SU-DHL-6 (cell line): ENCODE measurements around the gene MITF.

Experiments
- H2AFZ ChIP-seq: fragments of 200-600 bp; sonication (generic); 2 replicates; pipeline ENCODE4 v1.6.1; 2014; ENCODE audit warnings: low read depth, mild to moderate bottlenecking, moderate library complexity, mixed read lengths, antibody characterized with exemption, low read length; ENCODE audit not compliant: severe bottlenecking
- H3F3A ChIP-seq: fragments of 200-600 bp; shearing (Covaris generic); 2 replicates; pipeline ENCODE4 v1.6.0; 2016; ENCODE audit warnings: antibody characterized with exemption, mild to moderate bottlenecking; ENCODE audit not compliant: insufficient read depth
- H3K27ac ChIP-seq: fragments of 200-600 bp; sonication (generic); 2 replicates; pipeline ENCODE4 v1.5.1; 2016; ENCODE audit warnings: low read depth, mild to moderate bottlenecking, low read length, moderate library complexity, mixed read lengths
- H3K27me3 ChIP-seq: fragments of 200-600 bp; sonication (generic), shearing (Covaris generic); 2 replicates; pipeline ENCODE4 v1.6.0; 2014; ENCODE audit warnings: mild to moderate bottlenecking, low read length
- H3K36me3 ChIP-seq: fragments of 200-600 bp; sonication (generic); 2 replicates; pipeline ENCODE4 v1.6.1; 2014; ENCODE audit warnings: mild to moderate bottlenecking, low read length, mixed read lengths
- H3K4me2 ChIP-seq: fragments of 300-600, 200-600 bp; shearing (Covaris generic), sonication (generic); 2 replicates; pipeline ENCODE4 v1.6.0; 2014; ENCODE audit warnings: low read length, low read depth, mild to moderate bottlenecking; ENCODE audit not compliant: poor library complexity, severe bottlenecking
- H3K4me3 ChIP-seq: fragments of 200-600 bp; sonication (generic); 2 replicates; pipeline ENCODE4 v1.5.1; 2014; ENCODE audit warnings: antibody characterized with exemption, low read length, mild to moderate bottlenecking, mixed read lengths; ENCODE audit not compliant: insufficient read depth, poor library complexity, severe bottlenecking
- H3K79me2 ChIP-seq: fragments of 200-600 bp; sonication (generic); 2 replicates; pipeline ENCODE4 v1.6.1; 2014; ENCODE audit warnings: mild to moderate bottlenecking, low read length, moderate library complexity; ENCODE audit not compliant: insufficient read depth
- H3K9ac ChIP-seq: fragments of 200-600 bp; sonication (generic); 2 replicates; pipeline ENCODE4 v1.7.0; 2014; ENCODE audit warnings: mild to moderate bottlenecking, low read length
- H3K9me2 ChIP-seq: fragments of 200-600 bp; sonication (generic); replicated peaks from 2 replicates; pipeline ENCODE4 v1.6.1; 2014; ENCODE audit warnings: low read length; ENCODE audit not compliant: insufficient read depth
- H3K9me3 ChIP-seq: fragments of 200-600 bp; sonication (generic); 2 replicates; pipeline ENCODE4 v1.6.1; 2014; ENCODE audit warnings: low read length, mixed read lengths; ENCODE audit not compliant: insufficient read depth
- H4K20me1 ChIP-seq: fragments of 200-600 bp; sonication (generic); 2 replicates; pipeline ENCODE4 v1.6.1; 2014; ENCODE audit warnings: low read depth, mild to moderate bottlenecking, antibody characterized with exemption, low read length, moderate library complexity, mixed read lengths
- CTCF ChIP-seq: fragments of 200-600 bp; sonication (generic); IDR thresholded peaks from one replicate; pipeline ENCODE4 v1.5.1; 2017; ENCODE audit warnings: antibody characterized with exemption, mild to moderate bottlenecking, low read length, moderate library complexity; ENCODE audit not compliant: insufficient read depth, poor library complexity, severe bottlenecking
- EZH2phosphoT487 ChIP-seq: fragments of 200-600 bp; sonication (generic), shearing (Covaris generic); conservative IDR thresholded peaks from 2 replicates; pipeline ENCODE4 v1.6.1; 2018; ENCODE audit warnings: mild to moderate bottlenecking, antibody characterized with exemption, low read length, moderate library complexity, mixed read lengths

Gene MITF

GRCh38 chr3:70000563-70001081, 261.4 kb downstream of the MITF start:
- TF ChIP-seq EZH2phosphoT487: no peak
- TF ChIP-seq CTCF: no peak
- no peaks in the 10 kb centered on the region for H4K20me1 ChIP-seq

GRCh38 chr3:70003119-70003518, 263.9 kb downstream of the MITF start:
- no peaks in the 10 kb centered on the region for H3K27me3 ChIP-seq
- H4K20me1 ChIP-seq: no peaks in the 10 kb centered on the region
- H3K79me2 ChIP-seq: no peaks in the 10 kb centered on the region
- H3F3A ChIP-seq: no peaks in the 10 kb centered on the region
- no peaks in the 10 kb centered on the region for H3K9me3 ChIP-seq
- no peaks in the 10 kb centered on the region for H3K9me2 ChIP-seq
- no peak overlapping the region for H2AFZ ChIP-seq
- no peaks in the 10 kb centered on the region for H3K36me3 ChIP-seq
- no peak overlapping the region for H3K9ac ChIP-seq
- H3K4me2 ChIP-seq: no peak overlapping the region
- H3K27ac ChIP-seq: no peak overlapping the region
- TF ChIP-seq CTCF (no peak), EZH2phosphoT487 (no peak)
- H3K4me3 ChIP-seq: no peak overlapping the region

More at GRCh38 chr3:70000563-70001081, 261.4 kb downstream of the MITF start:
- Histone ChIP-seq H3K4me3 (no peak overlapping the region), H3K9ac (no peak overlapping the region), H3K27ac (no peak overlapping the region), H3K79me2 (no peaks in the 10 kb centered on the region), H3K27me3 (no peaks in the 10 kb centered on the region), H3K4me2 (no peak overlapping the region), H3K9me2 (no peaks in the 10 kb centered on the region), H3K36me3 (no peaks in the 10 kb centered on the region), H2AFZ (no peak overlapping the region), H3K9me3 (no peaks in the 10 kb centered on the region), H3F3A (no peaks in the 10 kb centered on the region)

DNA sequence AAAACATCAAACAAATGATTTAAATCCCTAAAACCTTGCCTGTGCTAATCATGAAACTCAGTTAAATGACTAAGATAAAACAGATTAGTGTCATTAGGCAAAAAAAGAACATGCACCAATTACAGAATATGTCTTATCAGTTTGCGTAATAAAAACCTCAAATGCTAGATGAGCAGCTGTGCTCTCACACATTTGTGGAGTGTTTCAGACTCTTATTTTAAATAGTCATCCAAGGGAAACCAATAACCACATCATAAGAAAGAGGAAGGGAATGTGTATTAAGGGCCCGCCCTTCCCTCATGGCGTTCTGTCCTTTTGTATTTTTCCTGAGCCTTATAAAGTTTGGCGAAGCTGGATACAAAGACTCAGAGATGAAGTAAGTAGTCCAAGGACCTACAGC, 266.8 kb downstream of the MITF start:
- no peak for TF ChIP-seq CTCF
- TF ChIP-seq EZH2phosphoT487: no peak
- no peak overlapping the region for H3K27ac ChIP-seq
- no peaks in the 10 kb centered on the region for H4K20me1 ChIP-seq
- no peaks in the 10 kb centered on the region for H3K79me2 ChIP-seq
- no peak overlapping the region for H3K9ac ChIP-seq
- no peaks in the 10 kb centered on the region for H3K36me3 ChIP-seq
- no peak overlapping the region for H3K4me2 ChIP-seq
- no peaks in the 10 kb centered on the region for H3K9me3 ChIP-seq
- H3K27me3 ChIP-seq: no peaks in the 10 kb centered on the region
- no peak overlapping the region for H2AFZ ChIP-seq
- no peaks in the 10 kb centered on the region for H3F3A ChIP-seq
- H3K9me2 ChIP-seq: no peaks in the 10 kb centered on the region
- H3K4me3 ChIP-seq: no peak overlapping the region
